Retinal pigment epithelial cell (primary cell): Measurements from ENCODE around the gene CARD14.

Experiments used
- DNase-seq: peaks from one replicate; pipeline ENCODE4 v3.0.0-alpha.2; 2010; ENCODE audit warnings: low read depth
- H3K4me3 ChIP-seq: 2 replicates; pipeline ENCODE4 v1.5.1; 2011; ENCODE audit warnings: mild to moderate bottlenecking, low read length, control low read depth, moderate library complexity
- TF ChIP-seq, protein P1 (sequence below): conservative IDR thresholded peaks from 2 replicates; pipeline ENCODE4 v1.5.1; 2011; ENCODE audit warnings: low read depth, low read length, control low read depth, inconsistent platforms

The CARD14 gene

GRCh38 chr17:80216473-80217456 is 46.9 kb downstream of the CARD14 start:
- no peak overlapping the region for H3K4me3 ChIP-seq
- no peak for DNase-seq
- TF ChIP-seq, protein P1, sequence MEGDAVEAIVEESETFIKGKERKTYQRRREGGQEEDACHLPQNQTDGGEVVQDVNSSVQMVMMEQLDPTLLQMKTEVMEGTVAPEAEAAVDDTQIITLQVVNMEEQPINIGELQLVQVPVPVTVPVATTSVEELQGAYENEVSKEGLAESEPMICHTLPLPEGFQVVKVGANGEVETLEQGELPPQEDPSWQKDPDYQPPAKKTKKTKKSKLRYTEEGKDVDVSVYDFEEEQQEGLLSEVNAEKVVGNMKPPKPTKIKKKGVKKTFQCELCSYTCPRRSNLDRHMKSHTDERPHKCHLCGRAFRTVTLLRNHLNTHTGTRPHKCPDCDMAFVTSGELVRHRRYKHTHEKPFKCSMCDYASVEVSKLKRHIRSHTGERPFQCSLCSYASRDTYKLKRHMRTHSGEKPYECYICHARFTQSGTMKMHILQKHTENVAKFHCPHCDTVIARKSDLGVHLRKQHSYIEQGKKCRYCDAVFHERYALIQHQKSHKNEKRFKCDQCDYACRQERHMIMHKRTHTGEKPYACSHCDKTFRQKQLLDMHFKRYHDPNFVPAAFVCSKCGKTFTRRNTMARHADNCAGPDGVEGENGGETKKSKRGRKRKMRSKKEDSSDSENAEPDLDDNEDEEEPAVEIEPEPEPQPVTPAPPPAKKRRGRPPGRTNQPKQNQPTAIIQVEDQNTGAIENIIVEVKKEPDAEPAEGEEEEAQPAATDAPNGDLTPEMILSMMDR, result no peak

DNA sequence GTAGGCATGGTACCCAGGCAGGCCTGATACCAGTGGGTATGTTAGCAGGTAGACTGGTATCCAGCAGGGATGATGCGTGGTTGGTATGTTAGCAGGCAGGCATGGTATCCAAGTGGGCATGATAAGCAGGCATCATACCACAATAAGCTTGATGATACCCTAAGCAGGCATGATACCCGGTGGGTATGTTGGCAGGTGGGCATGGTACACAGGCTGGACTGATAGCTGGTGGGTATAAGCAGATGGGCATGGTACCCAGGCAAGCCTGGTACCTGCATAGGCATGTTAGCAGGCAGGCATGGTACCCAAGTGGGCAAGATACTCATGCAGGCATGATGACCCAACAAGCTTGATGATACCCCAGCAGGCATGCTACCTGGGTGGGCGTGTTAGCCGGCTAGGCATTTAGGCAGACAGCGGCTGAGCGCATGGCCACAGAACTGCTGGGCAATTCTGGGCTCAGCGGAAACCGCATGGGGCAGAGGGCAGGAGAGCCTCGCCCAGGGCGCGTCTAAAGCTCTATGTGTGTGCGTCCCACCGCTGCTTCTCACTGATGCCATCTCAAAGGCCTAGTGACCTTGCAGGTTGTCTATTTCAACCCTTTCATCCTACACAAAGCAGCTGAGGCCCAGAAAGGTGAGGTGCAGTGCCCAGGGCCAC is 48.0 kb downstream of the CARD14 start:
- TF ChIP-seq, protein P1, result no peak
- no peak overlapping the region for H3K4me3 ChIP-seq

DNA sequence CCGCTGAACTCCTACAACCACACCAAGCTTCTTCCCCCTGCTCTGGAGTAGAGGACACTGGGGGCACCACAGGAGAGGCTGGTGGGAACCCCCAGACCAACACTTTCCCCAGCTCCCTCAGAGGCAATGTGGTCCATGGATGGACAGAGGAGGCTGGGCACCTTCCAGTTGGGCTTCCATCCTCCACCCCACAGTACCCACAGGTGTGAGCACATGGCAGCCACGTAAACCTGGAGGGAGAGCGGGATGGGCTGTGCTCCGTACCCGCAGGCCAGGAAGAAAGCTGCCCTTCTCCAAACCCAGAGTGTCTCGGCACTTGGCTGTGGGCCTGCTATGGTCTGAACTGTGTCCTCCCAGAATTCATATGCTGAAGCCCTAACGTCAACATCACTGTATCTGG is 48.6 kb downstream of the CARD14 start:
- TF ChIP-seq, protein P1, result no peak
- no peak for DNase-seq
- no peak overlapping the region for H3K4me3 ChIP-seq

More for the DNA sequence above, 48.0 kb downstream of the CARD14 start:
- DNase-seq, result no peak

GRCh38 chr17:80219013-80219762 is 49.4 kb downstream of the CARD14 start:
- DNase-seq, result peak; percentile 47
- peak overlapping the region; percentile 61 for H3K4me3 ChIP-seq
- TF ChIP-seq, protein P1, result no peak

GRCh38 chr17:80219763-80220053 is 49.9 kb downstream of the CARD14 start:
- H3K4me3 ChIP-seq, result peak overlapping the region; percentile 61
- DNase-seq, result no peak
- TF ChIP-seq, protein P1, result no peak

DNA sequence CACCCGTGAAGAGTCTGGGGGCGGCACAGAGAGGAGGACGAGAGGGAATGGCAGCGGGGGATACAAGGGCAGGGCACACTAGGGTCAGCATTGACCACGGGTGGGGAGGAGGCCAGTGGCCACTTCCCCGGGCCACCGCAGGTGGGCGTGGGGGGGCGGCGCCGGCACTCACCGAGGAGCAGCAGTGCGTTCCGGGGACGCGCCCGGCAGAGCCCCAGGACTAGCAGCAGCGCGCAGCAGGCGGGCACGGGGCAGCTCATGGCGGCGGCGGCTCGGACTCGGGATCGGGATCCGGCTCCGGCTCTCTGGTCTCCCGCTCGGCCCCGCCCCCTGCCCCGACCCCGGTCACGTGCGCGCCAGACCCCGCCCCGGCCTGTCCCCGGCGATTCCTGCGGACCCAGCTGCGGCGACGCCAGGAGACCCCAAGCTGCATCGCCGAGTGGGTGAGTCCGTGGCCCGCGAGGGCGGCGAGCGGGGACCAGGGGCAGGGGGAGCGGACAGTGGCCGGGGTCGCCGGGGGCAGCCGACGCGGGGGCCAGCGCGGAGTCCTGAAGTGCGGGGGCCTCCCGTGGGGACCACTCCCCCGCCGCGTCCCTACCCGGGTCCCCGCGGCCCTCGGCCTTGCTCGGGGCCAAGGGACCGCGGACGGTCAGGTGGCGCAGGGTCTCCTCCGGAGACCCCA is 50.4 kb downstream of the CARD14 start, which contains the start of the genes SGSH and SLC26A11:
Gene SGSH, minus strand, starts transcription at position 280 of the 682 bp plus-strand sequence. Its CDS starts 20 bp downstream, at position 260.
Gene SLC26A11, plus strand, starts transcription at position 374 of the 682 bp plus-strand sequence. CDS start 1,134 bp downstream, outside the sequence.
- no peak for DNase-seq
- peak within 1 kb of the TSS; percentile 61 for H3K4me3 ChIP-seq
- TF ChIP-seq, protein P1, result no peak
